Raji (cell line): Measurements from ENCODE around the gene IMPDH2.

Source experiments
- POLR2A ChIP-seq: IDR thresholded peaks from 2 replicates; pipeline ENCODE4 v1.6.1; 2011; ENCODE audit warnings: low read depth, low read length, control low read depth; ENCODE audit not compliant: insufficient read depth

IMPDH2 gene

DNA sequence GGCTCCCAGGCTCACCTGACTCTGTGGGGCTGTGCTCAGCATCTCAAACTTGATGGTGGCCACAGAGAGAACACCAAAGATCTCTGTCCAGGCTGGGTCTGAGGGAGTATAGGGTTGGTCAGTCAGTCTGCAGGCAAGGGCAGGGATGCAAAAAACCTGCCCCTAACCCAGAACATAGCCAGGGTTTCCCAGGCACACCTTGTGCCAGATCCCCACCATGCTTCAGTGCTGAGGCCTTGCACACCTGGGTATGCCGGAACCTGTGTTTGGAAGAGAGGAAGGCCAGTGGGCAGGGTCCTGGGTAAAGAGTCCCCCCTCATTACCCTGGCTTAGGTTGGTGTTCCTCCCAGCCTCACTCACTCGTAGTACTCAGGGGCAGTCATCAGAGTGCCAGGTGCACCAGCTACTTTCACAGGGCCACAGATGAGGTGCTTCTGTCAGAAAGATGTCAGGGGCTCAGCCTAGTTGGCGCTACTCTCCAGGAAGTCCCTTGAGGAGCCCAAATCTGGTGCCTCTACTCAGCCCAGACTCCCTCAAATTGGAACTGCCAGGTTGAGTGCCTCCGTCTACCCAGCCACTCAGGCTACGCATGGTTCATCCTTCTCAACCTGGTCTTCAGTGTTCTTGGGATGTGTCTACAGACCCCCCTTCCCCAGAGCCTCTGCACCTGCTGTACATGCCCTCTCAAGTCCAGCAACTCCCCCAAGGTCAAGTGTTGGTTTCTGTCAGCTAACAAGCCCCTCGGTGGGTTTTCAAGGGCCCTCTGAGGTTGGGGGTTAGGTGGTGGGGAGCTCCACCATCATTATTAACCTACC, 12.6 kb downstream of the IMPDH2 start:
- peak; percentile 9; the same call in 1 of the 2 replicates for TF ChIP-seq POLR2A

DNA sequence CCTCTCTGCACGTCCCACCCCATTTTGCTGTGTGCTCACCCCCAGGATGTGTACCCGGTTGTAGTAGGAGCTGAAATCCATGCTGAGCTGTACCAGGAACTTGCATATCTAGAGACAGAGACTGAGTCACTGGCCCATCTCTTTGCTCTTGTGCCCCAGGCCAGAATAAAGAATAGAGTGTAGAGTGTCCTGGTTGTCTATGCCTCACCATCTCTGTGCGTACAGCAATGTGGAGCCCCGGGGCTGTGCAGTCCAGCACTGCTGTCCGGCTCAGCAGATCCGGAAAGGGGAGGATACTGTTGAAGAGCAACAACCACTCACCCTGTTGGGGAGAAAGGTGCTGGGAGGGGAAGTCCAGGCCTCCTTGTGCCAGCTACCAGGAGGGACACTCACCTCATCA, 13.4 kb downstream of the IMPDH2 start:
- no peak for TF ChIP-seq POLR2A

DNA sequence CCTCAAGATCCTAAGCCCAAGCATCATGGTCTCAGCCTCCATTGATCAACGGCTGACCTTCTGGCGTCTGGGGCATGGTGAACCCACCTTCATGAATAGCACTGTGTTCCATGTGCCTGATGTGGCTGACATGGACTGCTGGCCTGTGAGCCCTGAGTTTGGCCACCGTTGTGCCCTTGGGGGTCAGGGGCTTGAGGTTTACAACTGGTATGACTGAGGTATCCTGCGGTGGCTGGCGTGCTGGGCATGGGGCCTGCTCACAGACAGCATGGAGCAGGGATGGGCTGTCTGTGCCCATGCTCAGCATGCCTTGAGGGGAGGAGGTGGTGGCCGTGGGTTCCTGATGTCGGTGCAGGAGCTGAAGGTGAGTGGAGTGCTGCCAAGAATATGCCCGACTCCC, 14.1 kb downstream of the IMPDH2 start:
- TF ChIP-seq POLR2A: no peak

DNA sequence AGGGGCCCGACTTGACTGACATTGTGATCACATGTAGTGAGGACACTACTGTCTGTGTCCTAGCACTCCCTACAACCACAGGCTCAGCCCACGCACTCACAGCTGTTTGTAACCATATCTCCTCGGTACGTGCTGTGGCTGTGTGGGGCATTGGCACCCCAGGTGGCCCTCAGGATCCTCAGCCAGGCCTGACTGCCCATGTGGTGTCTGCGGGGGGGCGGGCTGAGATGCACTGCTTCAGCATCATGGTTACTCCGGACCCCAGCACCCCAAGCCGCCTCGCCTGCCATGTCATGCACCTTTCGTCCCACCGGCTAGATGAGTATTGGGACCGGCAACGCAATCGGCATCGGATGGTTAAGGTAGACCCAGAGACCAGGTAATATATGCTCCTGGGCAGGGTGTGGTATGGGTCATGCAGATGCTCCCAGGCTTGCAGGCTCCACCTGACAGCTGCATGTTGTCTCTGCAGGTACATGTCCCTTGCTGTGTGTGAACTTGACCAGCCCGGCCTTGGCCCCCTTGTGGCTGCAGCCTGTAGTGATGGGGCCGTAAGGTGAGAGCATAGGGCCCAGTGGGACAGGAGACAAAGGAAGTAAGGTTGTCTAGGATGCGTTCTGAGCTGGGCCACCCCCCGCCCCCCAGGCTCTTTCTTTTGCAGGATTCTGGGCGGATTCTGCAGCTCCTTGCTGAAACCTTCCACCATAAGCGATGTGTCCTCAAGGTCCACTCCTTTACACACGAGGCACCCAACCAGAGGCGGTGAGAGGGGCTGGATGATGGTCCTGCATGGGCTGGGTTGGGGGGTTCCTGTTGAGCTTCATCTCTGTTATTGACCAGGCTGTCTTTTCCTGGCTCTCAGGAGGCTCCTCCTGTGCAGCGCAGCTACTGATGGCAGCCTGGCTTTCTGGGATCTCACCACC, 15.2 kb downstream of the IMPDH2 start:
- TF ChIP-seq POLR2A: no peak

DNA sequence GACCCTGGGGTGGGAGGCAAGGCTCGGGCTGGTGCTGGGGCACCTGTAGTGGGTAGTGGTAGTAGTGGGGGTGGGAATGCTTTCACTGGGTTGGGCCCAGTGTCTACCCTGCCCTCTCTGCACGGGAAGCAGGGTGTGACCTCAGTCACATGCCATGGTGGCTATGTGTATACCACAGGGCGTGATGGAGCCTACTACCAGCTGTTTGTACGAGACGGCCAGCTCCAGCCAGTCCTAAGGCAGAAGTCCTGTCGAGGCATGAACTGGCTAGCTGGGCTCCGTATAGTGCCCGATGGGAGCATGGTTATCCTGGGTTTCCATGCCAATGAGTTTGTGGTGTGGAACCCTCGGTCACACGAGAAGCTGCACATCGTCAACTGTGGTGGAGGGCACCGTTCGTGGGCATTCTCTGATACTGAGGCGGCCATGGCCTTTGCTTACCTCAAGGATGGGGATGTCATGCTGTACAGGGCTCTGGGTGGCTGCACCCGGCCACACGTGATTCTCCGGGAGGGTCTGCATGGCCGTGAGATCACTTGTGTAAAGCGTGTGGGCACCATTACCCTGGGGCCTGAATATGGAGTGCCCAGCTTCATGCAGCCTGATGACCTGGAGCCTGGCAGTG, 16.0 kb downstream of the IMPDH2 start:
- no peak for TF ChIP-seq POLR2A

DNA sequence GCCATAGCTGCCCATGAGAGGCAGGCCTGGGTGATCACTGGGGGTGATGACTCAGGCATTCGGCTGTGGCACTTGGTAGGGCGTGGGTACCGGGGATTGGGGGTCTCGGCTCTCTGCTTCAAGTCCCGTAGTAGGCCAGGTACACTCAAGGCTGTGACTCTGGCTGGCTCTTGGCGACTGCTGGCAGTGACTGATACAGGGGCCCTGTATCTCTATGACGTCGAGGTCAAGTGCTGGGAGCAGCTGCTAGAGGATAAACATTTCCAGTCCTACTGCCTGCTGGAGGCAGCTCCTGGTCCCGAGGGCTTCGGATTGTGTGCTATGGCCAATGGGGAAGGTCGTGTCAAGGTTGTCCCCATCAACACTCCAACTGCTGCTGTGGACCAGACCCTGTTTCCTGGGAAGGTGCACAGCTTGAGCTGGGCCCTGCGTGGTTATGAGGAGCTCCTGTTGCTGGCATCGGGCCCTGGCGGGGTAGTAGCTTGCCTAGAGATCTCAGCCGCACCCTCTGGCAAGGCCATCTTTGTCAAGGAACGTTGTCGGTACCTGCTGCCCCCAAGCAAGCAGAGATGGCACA, 16.7 kb downstream of the IMPDH2 start:
- TF ChIP-seq POLR2A: no peak

DNA sequence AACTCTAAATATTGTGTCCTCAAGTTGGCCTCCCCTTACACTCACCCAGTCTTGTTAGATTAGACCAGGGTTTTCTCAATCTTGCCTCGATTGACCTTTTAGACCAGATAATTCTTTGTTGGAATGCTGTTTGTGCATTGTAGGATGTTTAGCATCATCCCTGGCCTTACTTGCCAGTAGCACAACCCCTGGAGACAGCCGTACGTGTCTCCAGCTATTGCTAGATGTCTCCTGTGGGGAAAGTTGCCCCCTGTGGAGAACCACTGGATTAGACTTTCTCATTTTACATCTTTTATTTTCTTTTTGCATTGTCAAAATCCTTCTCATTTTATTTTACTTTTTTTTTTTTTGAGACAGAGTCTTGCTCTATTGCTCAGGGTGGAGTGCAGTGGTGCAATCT, 19.8 kb downstream of the IMPDH2 start:
- no peak for TF ChIP-seq POLR2A

DNA sequence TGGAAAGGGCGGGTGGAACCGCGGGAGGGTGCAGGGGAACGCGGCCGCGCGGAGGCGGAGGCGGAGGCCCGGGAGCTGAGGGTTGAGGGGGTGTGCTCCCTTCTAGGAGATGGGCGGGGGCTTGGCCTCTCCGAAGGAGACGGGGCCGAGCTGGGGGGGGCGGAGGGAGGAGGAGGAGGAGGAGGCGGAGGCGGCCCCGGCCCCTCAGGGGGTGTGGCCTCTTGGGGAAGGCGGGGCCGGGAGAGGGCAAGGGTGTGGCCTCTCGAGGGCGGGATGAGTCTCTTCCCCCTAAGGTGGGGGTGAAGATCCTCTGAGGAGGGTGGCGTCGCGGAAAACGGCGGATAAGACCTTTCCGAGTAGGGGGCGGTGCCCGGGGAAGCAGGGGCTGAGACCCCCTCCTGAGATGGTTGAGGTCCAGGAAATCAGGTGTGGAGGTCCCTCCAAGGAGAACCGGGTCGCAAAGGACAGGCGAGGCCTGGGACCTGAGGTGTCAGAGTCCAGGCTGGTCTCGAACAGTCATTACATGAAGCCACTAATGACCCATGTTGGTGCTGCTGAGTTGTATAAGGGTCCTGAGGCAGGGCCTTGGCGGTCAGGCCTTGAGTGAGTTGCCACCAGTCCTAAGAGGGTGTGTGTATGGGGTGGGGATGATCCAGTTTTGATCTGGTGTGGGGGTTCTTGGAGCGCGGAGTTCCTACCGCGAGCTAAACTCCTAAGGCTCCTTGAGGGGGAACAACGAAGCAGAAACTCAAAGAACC, 21.2 kb downstream of the IMPDH2 start:
- TF ChIP-seq POLR2A: no peak

DNA sequence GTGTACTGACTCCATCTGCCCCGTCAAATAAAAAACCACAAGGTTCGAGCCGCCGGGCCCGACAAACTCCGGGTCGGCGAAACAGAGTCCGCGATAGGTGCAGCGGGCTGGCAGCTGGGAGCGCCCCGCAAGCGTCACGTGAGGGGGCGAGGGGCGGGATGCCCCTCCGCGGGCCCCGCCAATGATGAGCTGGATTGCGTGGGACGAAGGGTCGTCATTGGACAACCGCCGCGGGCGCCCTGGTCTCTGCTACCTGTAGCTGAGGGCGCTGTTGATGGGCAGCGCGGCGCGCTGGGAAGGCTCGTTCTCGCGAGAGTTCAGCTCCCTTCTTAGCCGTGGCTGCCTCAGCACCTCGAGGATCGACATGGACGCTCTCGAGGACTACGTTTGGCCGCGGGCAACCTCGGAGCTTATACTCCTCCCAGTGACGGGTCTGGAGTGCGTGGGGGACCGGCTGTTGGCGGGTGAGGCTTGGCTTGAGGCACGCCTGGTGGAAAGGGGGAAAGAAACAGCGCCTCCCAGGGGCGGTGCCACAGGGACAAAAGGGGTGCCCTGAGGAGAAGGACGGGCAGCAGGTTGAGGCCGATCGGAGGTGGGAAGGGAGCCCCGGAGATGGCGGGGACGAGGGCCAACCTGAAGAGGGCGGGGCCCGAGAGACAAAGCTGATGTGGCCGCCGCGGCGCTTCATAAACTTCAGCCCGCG, 22.0 kb downstream of the IMPDH2 start, which contains the start of gene WDR6:
WDR6 (plus strand) TSS at position 324 of the 703 bp plus-strand sequence; CDS start at position 365, 41 bp downstream.
- TF ChIP-seq POLR2A: peak; percentile 85

DNA sequence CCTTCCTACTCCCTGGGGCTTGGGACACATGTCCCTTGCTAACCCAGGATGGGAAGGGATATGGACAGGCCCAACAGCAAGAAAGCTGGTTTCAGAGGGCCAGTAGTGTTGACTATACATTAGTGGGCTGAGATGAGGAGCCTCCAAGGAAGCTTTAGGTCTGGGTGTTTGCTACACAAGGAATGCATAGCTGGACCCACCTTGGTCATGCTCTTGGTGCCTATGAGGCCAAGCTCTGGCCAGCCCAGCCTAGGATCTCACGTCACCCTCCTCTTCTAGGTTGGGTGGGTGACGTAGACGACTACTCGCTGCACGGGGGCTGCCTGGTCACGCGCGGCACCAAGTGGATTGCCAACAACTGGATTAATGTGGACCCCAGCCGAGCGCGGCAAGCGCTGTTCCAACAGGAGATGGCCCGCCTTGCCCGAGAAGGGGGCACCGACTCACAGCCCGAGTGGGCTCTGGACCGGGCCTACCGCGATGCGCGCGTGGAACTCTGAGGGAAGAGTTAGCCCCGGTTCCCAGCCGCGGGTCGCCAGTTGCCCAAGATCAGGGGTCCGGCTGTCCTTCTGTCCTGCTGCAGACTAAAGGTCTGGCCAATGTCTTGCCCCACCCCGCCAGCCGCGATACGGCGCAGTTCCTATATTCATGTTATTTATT, 22.7 kb downstream of the IMPDH2 start:
- no peak for TF ChIP-seq POLR2A

DNA sequence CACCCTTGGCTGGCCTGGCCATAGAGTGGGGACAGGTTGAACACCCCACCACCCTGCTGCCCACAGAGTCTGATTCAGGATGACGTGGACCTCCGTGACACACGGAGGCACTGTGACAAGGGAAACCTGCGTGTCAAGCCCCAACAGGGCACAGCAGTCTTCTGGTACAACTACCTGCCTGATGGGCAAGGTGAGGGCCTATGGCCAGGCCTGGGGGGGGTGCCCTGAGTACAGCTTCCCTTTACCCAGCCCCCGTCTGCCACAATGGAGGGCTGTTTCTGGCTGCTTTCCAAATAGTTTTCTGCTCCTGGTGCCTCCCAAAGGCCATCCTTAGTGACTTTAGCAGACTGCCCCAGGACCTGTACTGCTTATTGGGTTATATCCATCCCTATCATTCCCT, 23.2 kb downstream of the IMPDH2 start:
- no peak for TF ChIP-seq POLR2A

DNA sequence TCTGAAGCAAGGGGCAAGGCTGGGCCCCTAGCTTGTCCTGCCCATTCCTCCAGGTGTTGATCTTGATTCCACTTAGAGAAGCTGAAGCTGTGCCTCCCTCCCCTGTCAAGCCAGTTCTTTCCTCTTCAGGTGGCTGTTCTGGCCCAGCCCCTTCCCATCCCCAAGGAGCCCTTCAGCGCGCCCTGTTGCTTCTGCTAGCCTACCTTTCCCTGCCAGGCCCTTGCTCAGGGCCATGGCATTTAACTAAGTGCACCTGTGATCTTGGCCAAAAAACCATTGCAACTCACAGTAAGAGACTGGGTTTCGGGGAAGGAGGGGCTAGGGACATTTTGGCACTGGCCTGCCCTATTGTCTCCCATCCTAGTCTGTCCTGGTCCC, 23.9 kb downstream of the IMPDH2 start:
- no peak for TF ChIP-seq POLR2A

DNA sequence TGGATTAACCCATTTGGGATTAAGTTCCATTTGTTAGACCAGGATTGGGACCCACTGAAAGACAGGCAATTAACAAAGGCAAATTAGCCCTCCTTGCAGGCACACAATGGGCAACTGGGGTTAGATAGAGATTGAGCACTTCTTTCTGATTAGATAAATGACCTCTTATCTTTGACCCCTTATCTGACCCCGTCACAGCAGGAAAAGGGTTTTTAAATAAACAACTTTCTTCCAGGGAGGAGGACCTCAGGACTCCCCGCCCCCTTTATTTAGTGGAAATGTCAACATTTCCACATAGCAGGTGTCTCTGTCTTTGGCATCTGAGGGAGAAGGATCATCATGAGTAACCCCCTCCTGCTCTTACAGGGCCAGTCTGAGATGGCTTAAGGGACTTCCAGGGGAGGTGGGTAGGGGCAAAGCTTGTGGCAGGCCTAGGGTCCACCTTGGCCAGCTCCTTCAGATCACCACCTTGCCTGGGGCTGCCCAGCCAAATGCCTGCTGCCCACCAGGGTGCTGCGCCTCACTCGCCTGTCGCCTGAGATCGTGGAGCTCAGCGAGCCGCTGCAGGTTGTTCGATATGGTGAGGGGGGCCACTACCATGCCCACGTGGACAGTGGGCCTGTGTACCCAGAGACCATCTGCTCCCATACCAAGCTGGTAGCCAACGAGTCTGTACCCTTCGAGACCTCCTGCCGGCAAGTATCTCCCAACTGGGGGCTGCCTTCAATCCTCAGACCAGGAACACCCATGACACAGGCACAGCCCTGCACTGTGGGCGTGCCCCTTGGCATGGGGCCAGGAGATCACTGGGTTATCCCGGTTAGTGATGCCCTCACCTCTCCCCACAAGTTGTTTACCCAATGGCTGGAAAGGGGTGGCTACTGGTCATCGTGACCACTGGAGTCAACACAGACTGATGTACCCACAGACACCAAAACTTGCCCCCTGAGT, 24.6 kb downstream of the IMPDH2 start:
- TF ChIP-seq POLR2A: no peak

DNA sequence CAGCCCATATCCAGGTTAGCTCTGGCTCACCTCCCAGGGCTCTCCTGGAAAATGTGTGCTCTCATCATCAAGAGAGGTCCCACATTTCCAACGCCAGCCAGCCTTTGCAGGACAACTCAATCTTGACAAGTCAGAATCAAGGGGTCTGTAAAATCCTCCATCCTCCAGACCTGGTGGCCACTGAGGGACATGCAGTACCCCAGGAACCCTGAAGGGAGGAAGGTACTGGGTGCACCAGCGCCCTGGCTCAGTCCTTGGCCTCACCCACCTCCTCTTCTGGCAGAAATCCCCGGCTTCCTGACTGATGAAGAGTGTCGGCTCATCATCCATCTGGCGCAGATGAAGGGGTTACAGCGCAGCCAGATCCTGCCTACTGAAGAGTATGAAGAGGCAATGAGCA, 28.0 kb downstream of the IMPDH2 start:
- no peak for TF ChIP-seq POLR2A
